Stimulated activated CD4-positive, alpha-beta T cell treated with anti-CD3 and anti-CD28 coated beads, Interleukin-15, amount 100 ng/mL, for 24 hours (primary cell): Measurements from ENCODE around the gene ADAMTS12.

Source experiments
- DNase-seq: peaks from one replicate; pipeline ENCODE4 v3.0.0-alpha.2; 2020

ADAMTS12 gene

GRCh38 chr5:33637011-33637410, 254.8 kb downstream of the ADAMTS12 start:
- no peak for DNase-seq

- no peak for DNase-seq
Measured at GRCh38 chr5:33635582-33635981, 256.2 kb downstream of the ADAMTS12 start.

GRCh38 chr5:33633699-33634098, 258.1 kb downstream of the ADAMTS12 start:
- DNase-seq = no peak

GRCh38 chr5:33631786-33632185, 260.0 kb downstream of the ADAMTS12 start:
- no peak for DNase-seq

- no peak for DNase-seq
Measured at GRCh38 chr5:33631139-33631538, 260.7 kb downstream of the ADAMTS12 start.

- DNase-seq = no peak
Measured at GRCh38 chr5:33629999-33630398, 261.8 kb downstream of the ADAMTS12 start.

- DNase-seq = no peak
Measured at GRCh38 chr5:33628796-33629195, 263.0 kb downstream of the ADAMTS12 start.

- DNase-seq = no peak
Measured at GRCh38 chr5:33621514-33621913, 270.3 kb downstream of the ADAMTS12 start.

GRCh38 chr5:33614039-33614438, 277.8 kb downstream of the ADAMTS12 start:
- DNase-seq = no peak

- DNase-seq = no peak
Measured at GRCh38 chr5:33612386-33612785, 279.4 kb downstream of the ADAMTS12 start.

- DNase-seq = no peak
Measured at GRCh38 chr5:33611877-33612276, 279.9 kb downstream of the ADAMTS12 start.

GRCh38 chr5:33608344-33609041, 283.3 kb downstream of the ADAMTS12 start:
- DNase-seq = no peak

GRCh38 chr5:33604503-33604902, 287.3 kb downstream of the ADAMTS12 start:
- no peak for DNase-seq

- no peak for DNase-seq
Measured at GRCh38 chr5:33601881-33602280, 289.9 kb downstream of the ADAMTS12 start.

- no peak for DNase-seq
Measured at GRCh38 chr5:33595303-33595702, 296.5 kb downstream of the ADAMTS12 start.

- no peak for DNase-seq
Measured at GRCh38 chr5:33594006-33594405, 297.8 kb downstream of the ADAMTS12 start.

GRCh38 chr5:33592245-33592644, 299.5 kb downstream of the ADAMTS12 start:
- no peak for DNase-seq

- DNase-seq = peak; percentile 67
Measured at GRCh38 chr5:33588654-33589372, 303.0 kb downstream of the ADAMTS12 start.

GRCh38 chr5:33583332-33583731, 308.5 kb downstream of the ADAMTS12 start:
- DNase-seq = no peak

GRCh38 chr5:33582417-33582816, 309.4 kb downstream of the ADAMTS12 start:
- DNase-seq = no peak

- DNase-seq = no peak
Measured at GRCh38 chr5:33579789-33580188, 312.0 kb downstream of the ADAMTS12 start.

GRCh38 chr5:33579152-33579551, 312.6 kb downstream of the ADAMTS12 start:
- no peak for DNase-seq

- DNase-seq = no peak
Measured at GRCh38 chr5:33576726-33577590, 314.8 kb downstream of the ADAMTS12 start.

- no peak for DNase-seq
Measured at GRCh38 chr5:33565324-33565723, 326.5 kb downstream of the ADAMTS12 start.
